Stimulated activated CD8-positive, alpha-beta memory T cell treated with anti-CD3 and anti-CD28 coated beads, Interleukin-12 subunit alpha, Interleukin-12 subunit beta, amount 100 ng/mL, for 1 hour (primary cell): ENCODE measurements around the gene NFIL3.
"Not testable (repeated sequence)": the region's sequence is repeated elsewhere in the genome, so short reads cannot be mapped to it uniquely, and the experiment has no call there.

Experiments
- DNase-seq: peaks from one replicate; pipeline ENCODE4 v3.0.0-alpha.2; 2020; ENCODE audit warnings: low read depth

NFIL3 gene, protein sequence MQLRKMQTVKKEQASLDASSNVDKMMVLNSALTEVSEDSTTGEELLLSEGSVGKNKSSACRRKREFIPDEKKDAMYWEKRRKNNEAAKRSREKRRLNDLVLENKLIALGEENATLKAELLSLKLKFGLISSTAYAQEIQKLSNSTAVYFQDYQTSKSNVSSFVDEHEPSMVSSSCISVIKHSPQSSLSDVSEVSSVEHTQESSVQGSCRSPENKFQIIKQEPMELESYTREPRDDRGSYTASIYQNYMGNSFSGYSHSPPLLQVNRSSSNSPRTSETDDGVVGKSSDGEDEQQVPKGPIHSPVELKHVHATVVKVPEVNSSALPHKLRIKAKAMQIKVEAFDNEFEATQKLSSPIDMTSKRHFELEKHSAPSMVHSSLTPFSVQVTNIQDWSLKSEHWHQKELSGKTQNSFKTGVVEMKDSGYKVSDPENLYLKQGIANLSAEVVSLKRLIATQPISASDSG

GRCh38 chr9:91423785-91424402 is at the start of gene NFIL3:
Gene NFIL3, minus strand, starts transcription at chr9:91423832. Its CDS starts 13,098 bp downstream, at chr9:91410734.
- DNase-seq = peak; percentile 40

GRCh38 chr9:91471524-91471923 is 47.9 kb upstream of the NFIL3 start:
- DNase-seq = not testable (repeated sequence)

DNA sequence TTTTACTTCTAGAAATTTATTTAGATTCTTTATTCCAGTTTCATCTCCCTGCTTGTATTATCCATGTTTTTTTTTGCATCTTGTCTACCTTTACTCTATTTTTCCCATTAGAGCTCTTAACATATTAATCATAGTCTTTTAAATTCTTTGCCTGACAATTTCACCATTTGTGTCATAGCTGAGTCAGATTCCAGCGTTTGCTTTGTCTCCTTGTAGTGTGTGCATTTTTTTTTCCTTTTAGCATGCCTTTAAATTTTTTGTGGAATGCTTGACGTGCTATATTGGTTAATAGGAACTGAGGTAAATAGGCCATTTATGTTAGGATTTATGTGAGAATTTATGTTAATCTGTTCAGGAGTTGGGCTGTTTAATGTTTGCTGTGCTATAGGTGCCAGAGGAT is 41.8 kb upstream of the NFIL3 start:
- no peak for DNase-seq

GRCh38 chr9:91458906-91459305 is 35.3 kb upstream of the NFIL3 start:
- no peak for DNase-seq

- DNase-seq = no peak
These were observed 29.2 kb upstream of the NFIL3 start for GRCh38 chr9:91452844-91453243.

- DNase-seq = no peak
These were observed 28.0 kb upstream of the NFIL3 start for GRCh38 chr9:91451431-91452270.

DNA sequence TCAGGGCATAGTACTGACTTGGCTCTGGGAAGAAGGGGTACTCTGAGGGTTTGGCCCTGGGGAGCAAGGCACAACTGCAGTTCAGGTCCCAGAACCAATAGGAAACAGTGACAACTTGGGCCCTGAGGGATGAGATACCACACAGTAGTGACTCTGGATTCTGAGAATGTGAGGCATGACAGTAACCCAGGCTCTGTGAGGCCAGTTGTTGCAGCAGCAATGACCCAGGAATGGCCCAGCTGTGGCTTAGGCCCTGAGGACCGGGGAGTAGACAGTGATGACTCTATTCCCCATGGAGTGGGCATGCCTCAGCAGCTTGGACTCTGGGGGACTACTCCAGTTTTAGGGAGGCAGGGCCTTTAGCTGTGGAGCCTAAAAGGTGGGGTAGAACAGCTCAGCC is 21.5 kb upstream of the NFIL3 start:
- DNase-seq = no peak

DNA sequence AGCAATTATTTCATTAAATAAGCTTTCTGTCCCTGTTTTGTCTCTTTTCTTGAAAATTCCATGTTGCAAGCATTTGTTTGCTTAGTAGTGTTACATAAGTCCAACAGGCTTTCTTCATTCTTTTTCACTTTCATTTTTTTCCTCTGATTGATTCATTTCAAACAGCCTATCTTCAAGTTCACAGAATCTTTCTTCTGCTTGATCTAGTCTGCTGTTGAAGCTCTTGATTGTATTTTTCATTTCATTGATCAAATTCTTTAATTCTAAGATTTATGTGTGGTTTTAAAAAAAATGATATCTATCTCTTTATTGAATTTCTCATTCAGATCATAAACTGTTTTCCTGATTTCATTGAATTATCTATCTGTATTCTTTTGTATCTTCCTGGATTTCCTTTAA is 20.4 kb upstream of the NFIL3 start:
- no peak for DNase-seq

- DNase-seq = no peak
These were observed 19.8 kb upstream of the NFIL3 start for GRCh38 chr9:91443321-91443993.

DNA sequence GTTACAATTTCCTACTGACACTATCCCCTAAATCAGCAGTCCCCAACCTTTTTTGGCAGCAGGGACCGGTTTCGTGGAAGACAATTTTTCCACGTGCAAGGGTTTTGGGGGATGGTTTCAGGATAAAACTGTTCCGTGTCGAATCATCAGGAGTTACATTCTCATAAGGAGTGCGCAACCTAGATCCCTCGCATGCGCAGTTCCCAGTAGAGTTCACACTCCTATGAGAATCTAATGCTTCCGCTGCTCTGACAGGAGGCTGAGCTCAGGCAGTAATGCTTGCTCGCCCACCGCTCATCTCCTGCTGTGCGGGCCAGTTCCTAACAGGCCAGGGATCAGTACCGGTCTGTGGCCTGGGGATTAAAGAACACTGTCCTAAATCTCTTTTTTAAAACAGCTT is 13.2 kb upstream of the NFIL3 start:
- DNase-seq = no peak

- no peak for DNase-seq
These were observed 9.5 kb upstream of the NFIL3 start for GRCh38 chr9:91433180-91433579.

DNA sequence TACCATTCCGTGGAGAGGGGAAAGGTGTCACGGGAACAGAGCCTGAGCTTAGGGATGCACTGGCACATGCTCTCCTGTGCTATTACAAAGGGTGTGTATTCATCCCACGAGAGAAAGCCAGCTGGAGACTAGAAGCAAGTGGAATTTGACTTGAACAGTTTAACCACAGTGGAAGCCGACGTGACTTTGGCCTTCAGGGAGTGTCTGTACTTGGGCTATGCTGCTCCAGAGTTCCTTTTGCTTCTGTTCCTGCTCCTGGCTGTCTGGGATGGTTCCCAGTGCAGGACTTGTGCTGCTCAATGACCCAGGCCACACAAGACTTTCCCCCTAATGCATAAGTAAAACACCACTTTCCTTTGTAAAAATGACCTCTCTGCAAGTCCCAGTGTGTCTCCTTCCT is 7.9 kb upstream of the NFIL3 start:
- no peak for DNase-seq

DNA sequence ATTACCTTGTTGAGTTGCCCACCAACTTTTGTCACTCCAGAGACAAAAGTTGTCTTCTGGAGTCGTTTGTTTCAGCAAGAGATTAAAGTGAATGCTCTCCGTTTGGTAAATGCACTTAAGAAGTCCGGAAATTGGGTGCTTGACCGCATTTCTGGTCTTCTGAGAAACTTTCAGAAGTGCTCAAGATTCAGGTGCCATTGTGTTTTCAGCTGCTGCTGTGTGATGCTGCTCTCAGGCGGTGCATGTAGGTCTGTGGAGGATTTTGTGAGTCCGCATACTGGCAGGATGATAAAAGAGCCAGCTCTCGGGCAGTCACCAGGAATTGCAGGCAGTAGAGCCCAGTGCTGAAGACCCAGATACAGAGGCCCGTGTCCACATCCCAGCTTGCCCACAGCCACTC is 5.9 kb upstream of the NFIL3 start:
- no peak for DNase-seq

DNA sequence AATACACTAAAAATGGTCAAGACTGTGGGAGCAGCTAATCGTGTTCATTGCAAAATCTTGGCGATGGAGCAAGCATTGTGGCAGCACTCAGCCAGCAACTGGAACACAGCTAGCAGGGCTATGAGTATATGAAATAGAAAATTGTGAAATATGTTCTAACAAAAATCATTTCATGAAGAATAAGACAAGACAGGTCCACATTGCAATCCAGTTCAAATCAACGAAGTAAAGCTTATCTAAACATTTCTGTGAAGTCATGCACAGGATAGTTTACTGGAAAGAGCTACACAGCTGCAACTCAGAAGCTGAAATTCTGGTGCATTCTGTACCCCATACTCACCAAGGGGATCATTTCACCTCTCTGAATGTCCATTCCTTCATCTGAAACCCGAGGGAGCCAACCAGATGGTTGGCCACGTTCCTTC is 5.3 kb upstream of the NFIL3 start:
- no peak for DNase-seq

GRCh38 chr9:91428436-91428835 is 4.8 kb upstream of the NFIL3 start:
- no peak for DNase-seq

- DNase-seq = no peak
These were observed 4.2 kb upstream of the NFIL3 start for GRCh38 chr9:91427873-91428272.

- no peak for DNase-seq
These were observed 2.6 kb upstream of the NFIL3 start for GRCh38 chr9:91426123-91426745.

- DNase-seq = no peak
These were observed 1.6 kb upstream of the NFIL3 start for GRCh38 chr9:91425271-91425670.

GRCh38 chr9:91424403-91425176 is 958 bp upstream of the NFIL3 start:
- DNase-seq = no peak

- no peak for DNase-seq
These were observed 597 bp downstream of the NFIL3 start for GRCh38 chr9:91422758-91423711.
